ENCODE measurements around the gene PCCA. TPM values are rescaled to one million over a fixed set of nuclear protein-coding genes. Genes with fewer than 3 reads are reported as not detected.

The PCCA gene
- total and polyA plus RNA-seq, 3 experiments from 2014 or later: 6.1 to 9.5 (median 6.2) TPM

- Histone ChIP-seq H3K27me3 (ENCODE audit: insufficient read depth, low read length, poor library complexity, severe bottlenecking) (no peaks in the 10 kb centered on the region), H3K4me3 (ENCODE audit: low read length) (no peak overlapping the region), H3K27ac (ENCODE audit: low read depth, low read length) (no peak overlapping the region), H3K36me3 (ENCODE audit: insufficient read depth, low read length) (no peaks in the 10 kb centered on the region), H3K9me3 (ENCODE audit: low read length) (no peaks in the 10 kb centered on the region), H3K4me1 (ENCODE audit: insufficient read depth, low read length) (no peaks in the 10 kb centered on the region)
- peaks cover 6 to 15% (median 12%) of the 10 kb centered on the region in 3 donors for H3K4me1 Mint-ChIP-seq
- peaks cover 4 to 13% (median 8%) of the 10 kb centered on the region in 3 donors for H3K36me3 Mint-ChIP-seq
- no peak overlapping the region for H3K4me3 Mint-ChIP-seq
- H3K27me3 Mint-ChIP-seq: no peaks in the 10 kb centered on the region
- CTCF ChIA-PET: interaction anchor here (0.8 kb wide), 1 partner anchor 735 kb away, joined by 3 read pairs; no protein-coding TSS in a partner anchor
- POLR2A ChIA-PET: no interaction called here
- no peaks in the 10 kb centered on the region for H3K9me3 Mint-ChIP-seq
- H3K27ac Mint-ChIP-seq: peak overlapping the region in 1 of 8 donors; percentile 32
- no peak for DNase-seq
Observed at GRCh38 chr13:100543872-100544602, 455.1 kb downstream of the PCCA start.

- Histone ChIP-seq H3K4me1 (ENCODE audit: insufficient read depth, low read length) (no peaks in the 10 kb centered on the region), H3K27ac (ENCODE audit: low read depth, low read length) (no peak overlapping the region), H3K4me3 (ENCODE audit: low read length) (no peak overlapping the region), H3K36me3 (ENCODE audit: insufficient read depth, low read length) (no peaks in the 10 kb centered on the region), H3K9me3 (ENCODE audit: low read length) (no peaks in the 10 kb centered on the region), H3K27me3 (ENCODE audit: insufficient read depth, low read length, poor library complexity, severe bottlenecking) (no peaks in the 10 kb centered on the region)
- Mint-ChIP-seq H3K4me1 (peaks cover 3 to 10% (median 6%) of the 10 kb centered on the region in 3 donors), H3K27ac (peak overlapping the region in 1 of 8 donors; percentile 45), H3K27me3 (no peaks in the 10 kb centered on the region), H3K36me3 (peaks cover 3 to 9% (median 4%) of the 10 kb centered on the region in 3 donors), H3K9me3 (no peaks in the 10 kb centered on the region), H3K4me3 (no peak overlapping the region)
- DNase-seq: no peak
- ChIA-PET POLR2A (no interaction called here), CTCF (no interaction called here)
Observed at GRCh38 chr13:100544866-100545683, 456.2 kb downstream of the PCCA start.

GRCh38 chr13:100545684-100546061 lies 456.8 kb downstream of the PCCA start:
- H3K27me3 ChIP-seq (ENCODE audit: insufficient read depth, low read length, poor library complexity, severe bottlenecking): no peaks in the 10 kb centered on the region
- peaks cover 3 to 10% (median 6%) of the 10 kb centered on the region in 3 donors for H3K4me1 Mint-ChIP-seq

GRCh38 chr13:100546713-100547405 lies 458.0 kb downstream of the PCCA start:
- H3K27me3 Mint-ChIP-seq: no peaks in the 10 kb centered on the region
- Histone ChIP-seq H3K36me3 (ENCODE audit: insufficient read depth, low read length) (no peaks in the 10 kb centered on the region), H3K9me3 (ENCODE audit: low read length) (no peaks in the 10 kb centered on the region), H3K27me3 (ENCODE audit: insufficient read depth, low read length, poor library complexity, severe bottlenecking) (no peaks in the 10 kb centered on the region), H3K27ac (ENCODE audit: low read depth, low read length) (no peak overlapping the region), H3K4me3 (ENCODE audit: low read length) (no peak overlapping the region), H3K4me1 (ENCODE audit: insufficient read depth, low read length) (no peaks in the 10 kb centered on the region)
- ChIA-PET POLR2A (no interaction called here), CTCF (no interaction called here)
- peak overlapping the region in 1 of 8 donors; percentile 85 for H3K27ac Mint-ChIP-seq
- no peak for DNase-seq
- H3K36me3 Mint-ChIP-seq: peaks cover 0 to 2% (median 0%) of the 10 kb centered on the region in 3 donors
- H3K4me1 Mint-ChIP-seq: peaks cover 3 to 9% (median 6%) of the 10 kb centered on the region in 3 donors
- H3K4me3 Mint-ChIP-seq: no peak overlapping the region
- H3K9me3 Mint-ChIP-seq: no peaks in the 10 kb centered on the region

More at GRCh38 chr13:100545684-100546061, 456.8 kb downstream of the PCCA start:
- no peak for DNase-seq
- no peak overlapping the region for H3K27ac Mint-ChIP-seq
- ChIA-PET POLR2A (no interaction called here), CTCF (no interaction called here)
- no peaks in the 10 kb centered on the region for H3K27me3 Mint-ChIP-seq
- Histone ChIP-seq H3K27ac (ENCODE audit: low read depth, low read length) (no peak overlapping the region), H3K36me3 (ENCODE audit: insufficient read depth, low read length) (no peaks in the 10 kb centered on the region), H3K4me1 (ENCODE audit: insufficient read depth, low read length) (no peaks in the 10 kb centered on the region), H3K9me3 (ENCODE audit: low read length) (no peaks in the 10 kb centered on the region), H3K4me3 (ENCODE audit: low read length) (no peak overlapping the region)
- no peak overlapping the region for H3K4me3 Mint-ChIP-seq
- H3K9me3 Mint-ChIP-seq: no peaks in the 10 kb centered on the region
- H3K36me3 Mint-ChIP-seq: peaks cover 0 to 4% (median 2%) of the 10 kb centered on the region in 3 donors

- H3K27ac ChIP-seq (ENCODE audit: low read depth, low read length): no peak overlapping the region
- POLR2A ChIA-PET: no interaction called here
- H3K4me3 ChIP-seq (ENCODE audit: low read length): no peak overlapping the region
- H3K9me3 Mint-ChIP-seq: no peaks in the 10 kb centered on the region
- H3K36me3 Mint-ChIP-seq: peaks cover 0 to 2% (median 0%) of the 10 kb centered on the region in 3 donors
- no peaks in the 10 kb centered on the region for H3K36me3 ChIP-seq (ENCODE audit: insufficient read depth, low read length)
- no peak for DNase-seq
- H3K4me3 Mint-ChIP-seq: no peak overlapping the region
- H3K4me1 ChIP-seq (ENCODE audit: insufficient read depth, low read length): no peaks in the 10 kb centered on the region
- H3K27me3 ChIP-seq (ENCODE audit: insufficient read depth, low read length, poor library complexity, severe bottlenecking): no peaks in the 10 kb centered on the region
- CTCF ChIA-PET: no interaction called here
- H3K27me3 Mint-ChIP-seq: no peaks in the 10 kb centered on the region
- no peak overlapping the region for H3K27ac Mint-ChIP-seq
- no peaks in the 10 kb centered on the region for H3K9me3 ChIP-seq (ENCODE audit: low read length)
- peaks cover 1 to 3% (median 3%) of the 10 kb centered on the region in 3 donors for H3K4me1 Mint-ChIP-seq
Observed at GRCh38 chr13:100547791-100548201, 458.9 kb downstream of the PCCA start.

- no peaks in the 10 kb centered on the region for H3K9me3 Mint-ChIP-seq
- Histone ChIP-seq H3K4me1 (ENCODE audit: insufficient read depth, low read length) (no peaks in the 10 kb centered on the region), H3K4me3 (ENCODE audit: low read length) (no peak overlapping the region), H3K27ac (ENCODE audit: low read depth, low read length) (no peak overlapping the region), H3K27me3 (ENCODE audit: insufficient read depth, low read length, poor library complexity, severe bottlenecking) (no peaks in the 10 kb centered on the region), H3K36me3 (ENCODE audit: insufficient read depth, low read length) (no peaks in the 10 kb centered on the region), H3K9me3 (ENCODE audit: low read length) (no peaks in the 10 kb centered on the region)
- no peak overlapping the region for H3K27ac Mint-ChIP-seq
- ChIA-PET CTCF (no interaction called here), POLR2A (no interaction called here)
- no peak overlapping the region for H3K4me3 Mint-ChIP-seq
- H3K4me1 Mint-ChIP-seq: no peaks in the 10 kb centered on the region
- no peak for DNase-seq
- H3K27me3 Mint-ChIP-seq: no peaks in the 10 kb centered on the region
- H3K36me3 Mint-ChIP-seq: peaks cover 4 to 7% (median 4%) of the 10 kb centered on the region in 3 donors
Observed at GRCh38 chr13:100549316-100549715, 460.4 kb downstream of the PCCA start.

GRCh38 chr13:100552755-100553154 lies 463.9 kb downstream of the PCCA start:
- Histone ChIP-seq H3K27me3 (ENCODE audit: insufficient read depth, low read length, poor library complexity, severe bottlenecking) (no peaks in the 10 kb centered on the region), H3K9me3 (ENCODE audit: low read length) (no peaks in the 10 kb centered on the region), H3K4me3 (ENCODE audit: low read length) (no peak overlapping the region), H3K4me1 (ENCODE audit: insufficient read depth, low read length) (no peaks in the 10 kb centered on the region), H3K27ac (ENCODE audit: low read depth, low read length) (no peak overlapping the region), H3K36me3 (ENCODE audit: insufficient read depth, low read length) (no peaks in the 10 kb centered on the region)
- POLR2A ChIA-PET: no interaction called here
- Mint-ChIP-seq H3K27me3 (no peaks in the 10 kb centered on the region), H3K4me1 (peaks cover 0 to 3% (median 0%) of the 10 kb centered on the region in 3 donors), H3K27ac (no peak overlapping the region), H3K36me3 (peaks cover 12 to 14% (median 12%) of the 10 kb centered on the region in 3 donors), H3K9me3 (no peaks in the 10 kb centered on the region), H3K4me3 (no peak overlapping the region)
- DNase-seq: no peak
- CTCF ChIA-PET: no interaction called here

GRCh38 chr13:100559886-100560285 lies 471.0 kb downstream of the PCCA start:
- no peaks in the 10 kb centered on the region for H3K9me3 Mint-ChIP-seq
- H3K27me3 ChIP-seq (ENCODE audit: insufficient read depth, low read length, poor library complexity, severe bottlenecking): no peaks in the 10 kb centered on the region

More at GRCh38 chr13:100559886-100560285, 471.0 kb downstream of the PCCA start:
- CTCF ChIA-PET: interaction anchor here (0.7 to 1.1 kb wide), 2 partner anchors 13 to 28 kb away, joined by 3 to 4 read pairs; no protein-coding TSS in a partner anchor
- no peak overlapping the region for H3K4me3 ChIP-seq (ENCODE audit: low read length)
- Mint-ChIP-seq H3K36me3 (peaks cover 5 to 9% (median 6%) of the 10 kb centered on the region in 3 donors), H3K27me3 (no peaks in the 10 kb centered on the region), H3K4me3 (no peak overlapping the region), H3K4me1 (peaks cover under 1 to 8% (median 3%) of the 10 kb centered on the region in 3 donors), H3K27ac (no peak overlapping the region)
- H3K9me3 ChIP-seq (ENCODE audit: low read length): no peaks in the 10 kb centered on the region
- no peaks in the 10 kb centered on the region for H3K36me3 ChIP-seq (ENCODE audit: insufficient read depth, low read length)
- DNase-seq: no peak
- no peaks in the 10 kb centered on the region for H3K4me1 ChIP-seq (ENCODE audit: insufficient read depth, low read length)
- POLR2A ChIA-PET: no interaction called here
- no peak overlapping the region for H3K27ac ChIP-seq (ENCODE audit: low read depth, low read length)
